Spleen (tissue), 7 donors: ENCODE results near the gene U2AF1L4.

Experiments used
- POLR2AphosphoS5 ChIP-seq, 3 donors: sonication (generic); formaldehyde crosslinking; IDR thresholded peaks; one replicate each; pipeline ENCODE4 v1.5.1; 2017; ENCODE audit warnings: antibody characterized with exemption in 3 of 3
- TF ChIP-seq, protein P1 (sequence below), 11 experiments: fragments of 200-600 bp in 7 of 11; fragments of 450-650 bp in 4 of 11; sonication (generic) in 4 of 11; IDR thresholded peaks in 8 of 11; conservative IDR thresholded peaks in 3 of 11; 1 replicate in 7 of 11; 2 replicates in 4 of 11; pipeline versions ENCODE4 v1.4.0 to v1.8.0; 2016 to 2021; ENCODE audit warnings: antibody characterized with exemption in 11 of 11, inconsistent platforms in 4 of 11, mild to moderate bottlenecking in 1 of 11
- donor health status: DM: no; HTN: no; CAD: no; lungs with moderate emphysema.
- donor health status: DM: no; HTN: no; CAD: no.
- donor health status: DM: no; HTN: no; CAD: no.

DNA sequence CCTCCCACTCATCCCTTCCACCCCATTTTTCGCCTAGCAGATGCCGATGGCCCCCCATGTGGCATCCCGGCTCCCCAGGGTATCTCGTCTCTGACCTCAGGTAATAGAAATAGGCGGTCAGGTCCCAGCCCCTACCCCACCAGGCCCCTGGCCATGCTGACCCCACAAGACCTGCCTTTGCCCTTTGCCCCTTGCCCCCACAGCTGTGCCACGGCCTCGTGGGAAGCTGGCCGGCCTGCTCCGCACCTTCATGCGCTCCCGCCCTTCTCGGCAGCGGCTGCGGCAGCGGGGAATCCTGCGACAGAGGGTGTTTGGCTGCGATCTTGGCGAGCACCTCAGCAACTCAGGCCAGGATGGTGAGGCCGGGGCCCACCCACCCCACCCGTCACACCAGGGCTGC is 35.5 kb upstream of the U2AF1L4 start:
- TF ChIP-seq, protein P1, sequence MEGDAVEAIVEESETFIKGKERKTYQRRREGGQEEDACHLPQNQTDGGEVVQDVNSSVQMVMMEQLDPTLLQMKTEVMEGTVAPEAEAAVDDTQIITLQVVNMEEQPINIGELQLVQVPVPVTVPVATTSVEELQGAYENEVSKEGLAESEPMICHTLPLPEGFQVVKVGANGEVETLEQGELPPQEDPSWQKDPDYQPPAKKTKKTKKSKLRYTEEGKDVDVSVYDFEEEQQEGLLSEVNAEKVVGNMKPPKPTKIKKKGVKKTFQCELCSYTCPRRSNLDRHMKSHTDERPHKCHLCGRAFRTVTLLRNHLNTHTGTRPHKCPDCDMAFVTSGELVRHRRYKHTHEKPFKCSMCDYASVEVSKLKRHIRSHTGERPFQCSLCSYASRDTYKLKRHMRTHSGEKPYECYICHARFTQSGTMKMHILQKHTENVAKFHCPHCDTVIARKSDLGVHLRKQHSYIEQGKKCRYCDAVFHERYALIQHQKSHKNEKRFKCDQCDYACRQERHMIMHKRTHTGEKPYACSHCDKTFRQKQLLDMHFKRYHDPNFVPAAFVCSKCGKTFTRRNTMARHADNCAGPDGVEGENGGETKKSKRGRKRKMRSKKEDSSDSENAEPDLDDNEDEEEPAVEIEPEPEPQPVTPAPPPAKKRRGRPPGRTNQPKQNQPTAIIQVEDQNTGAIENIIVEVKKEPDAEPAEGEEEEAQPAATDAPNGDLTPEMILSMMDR (IDR thresholded peaks at IDR 0.05 in 8 of 11, conservative IDR thresholded peaks at IDR 0.05 in 3 of 11), result no peak
- no peak for TF ChIP-seq POLR2AphosphoS5 (IDR thresholded peaks at IDR 0.05)
